Measurements from ENCODE around the gene KATNB1. TPM values are rescaled to one million over a fixed set of nuclear protein-coding genes. Genes with fewer than 3 reads are reported as not detected.

KATNB1 gene
- polyA plus RNA-seq, 2 of the 4 experiments (the other 2 are of a cell fraction) = 21.0 to 21.1 TPM

GRCh38 chr16:57752581-57753447, 17.2 kb downstream of the KATNB1 start:
- FAIRE-seq (no peak), DNase-seq (ENCODE audit: low read depth in 1 of 2, low spot score in 1 of 2) (no peak), ATAC-seq (no peak)
- ChIA-PET CTCF (interaction anchor here (0.9 to 7.9 kb wide), 5 partner anchors 12 to 177 kb away, joined by 6 to 46 read pairs (median 7); no protein-coding TSS in a partner anchor), POLR2A (no interaction called here)
- no peaks in the 10 kb centered on the region for H3K9me3 ChIP-seq
- no peak overlapping the region for H3K4me3 ChIP-seq
- WGBS (ENCODE audit: missing lambda C conversion rate) = 90% methylated on average over 22 of the region's 44 CpGs
- no peak overlapping the region for H3K4me2 ChIP-seq
- no peak overlapping the region for H3K27ac ChIP-seq
- no peak for TF ChIP-seq MAZ (IDR thresholded peaks at IDR 0.05; ENCODE audit: borderline replicate concordance, low read depth, low read length)
- no peak for TF ChIP-seq HDAC2 (IDR thresholded peaks at IDR 0.05)
- no peak for TF ChIP-seq KDM1A (IDR thresholded peaks at IDR 0.05; ENCODE audit: low read depth)
- no peak for TF ChIP-seq HMGXB4 (CRISPR knock-in tag; IDR thresholded peaks at IDR 0.05; ENCODE audit: borderline replicate concordance)
- TF ChIP-seq CBX8 (IDR thresholded peaks at IDR 0.05) = no peak
- no peak for TF ChIP-seq ZNF302 (CRISPR knock-in tag; IDR thresholded peaks at IDR 0.05)
- TF ChIP-seq FOXS1 (CRISPR knock-in tag; IDR thresholded peaks at IDR 0.05) = no peak
- no peak for TF ChIP-seq EHMT2 (IDR thresholded peaks at IDR 0.05; ENCODE audit: low read depth)
- no peak for TF ChIP-seq RNF2 (IDR thresholded peaks at IDR 0.05; ENCODE audit: borderline replicate concordance, low read depth)
- no peak for TF ChIP-seq CHD2 (IDR thresholded peaks at IDR 0.05; ENCODE audit: low read length, partially characterized antibody)
- no peak for TF ChIP-seq FOSB (CRISPR knock-in tag; IDR thresholded peaks at IDR 0.05)
- no peak for TF ChIP-seq CEBPB (IDR thresholded peaks at IDR 0.05)
- no peak for TF ChIP-seq TP53 (CRISPR knock-in tag; IDR thresholded peaks at IDR 0.05)
- TF ChIP-seq JUN (IDR thresholded peaks at IDR 0.05) = no peak
- TF ChIP-seq E2F6 (IDR thresholded peaks at IDR 0.05; ENCODE audit: borderline replicate concordance, low read depth) = no peak
- H3K4me1 ChIP-seq = peaks cover 34% of the 10 kb centered on the region

GRCh38 chr16:57753448-57754353, 18.1 kb downstream of the KATNB1 start:
- no peak for TF ChIP-seq HEYL (CRISPR knock-in tag; IDR thresholded peaks at IDR 0.05)
- no peak for TF ChIP-seq POLR2A (IDR thresholded peaks at IDR 0.05; ENCODE audit: low read length)
- TF ChIP-seq POLR2AphosphoS2 (conservative IDR thresholded peaks at IDR 0.05; ENCODE audit: low read length) = peak; percentile 49; the same call in 1 of the 2 replicates
- 0 out of 5 replicates have a peak, but pooled peaks of 1 of the 2 experiments have one; percentile 20 for TF ChIP-seq JUN (IDR thresholded peaks at IDR 0.05)
- TF ChIP-seq MAFK (IDR thresholded peaks at IDR 0.05; ENCODE audit: partially characterized antibody) = no peak
- TF ChIP-seq CHD2 (IDR thresholded peaks at IDR 0.05; ENCODE audit: low read length, partially characterized antibody) = no peak
- H3K9me3 ChIP-seq = no peaks in the 10 kb centered on the region
- WGBS (ENCODE audit: missing lambda C conversion rate) = 92% methylated on average over 28 of the region's 32 CpGs
- no peak overlapping the region for H3K4me3 ChIP-seq
- CTCF ChIA-PET = interaction anchor here (0.8 to 7.9 kb wide), 3 partner anchors 13 to 178 kb away, joined by 3 to 46 read pairs (median 4); no protein-coding TSS in a partner anchor
- peaks cover 41% of the 10 kb centered on the region for H3K4me1 ChIP-seq
- FAIRE-seq (no peak), DNase-seq (ENCODE audit: low read depth in 1 of 2, low spot score in 1 of 2) (no peak), ATAC-seq (no peak)
- H3K27ac ChIP-seq = peak overlapping the region; percentile 27 to 76; a peak in 2 of 6 replicates
- POLR2A ChIA-PET = interaction anchor here (0.6 kb wide), 1 partner anchor 55 kb away, joined by 8 read pairs; no protein-coding TSS in a partner anchor
- no peak overlapping the region for H3K4me2 ChIP-seq

Data from A549 (cell line).